Measurements from ENCODE around the gene SFTPB. TPM values are rescaled to one million over a fixed set of nuclear protein-coding genes. Genes with fewer than 3 reads are reported as not detected.

SFTPB gene
- total and polyA plus RNA-seq, 4 donors: 1.7 to 8.1 (median 2.3) TPM; not detected in 1

DNA sequence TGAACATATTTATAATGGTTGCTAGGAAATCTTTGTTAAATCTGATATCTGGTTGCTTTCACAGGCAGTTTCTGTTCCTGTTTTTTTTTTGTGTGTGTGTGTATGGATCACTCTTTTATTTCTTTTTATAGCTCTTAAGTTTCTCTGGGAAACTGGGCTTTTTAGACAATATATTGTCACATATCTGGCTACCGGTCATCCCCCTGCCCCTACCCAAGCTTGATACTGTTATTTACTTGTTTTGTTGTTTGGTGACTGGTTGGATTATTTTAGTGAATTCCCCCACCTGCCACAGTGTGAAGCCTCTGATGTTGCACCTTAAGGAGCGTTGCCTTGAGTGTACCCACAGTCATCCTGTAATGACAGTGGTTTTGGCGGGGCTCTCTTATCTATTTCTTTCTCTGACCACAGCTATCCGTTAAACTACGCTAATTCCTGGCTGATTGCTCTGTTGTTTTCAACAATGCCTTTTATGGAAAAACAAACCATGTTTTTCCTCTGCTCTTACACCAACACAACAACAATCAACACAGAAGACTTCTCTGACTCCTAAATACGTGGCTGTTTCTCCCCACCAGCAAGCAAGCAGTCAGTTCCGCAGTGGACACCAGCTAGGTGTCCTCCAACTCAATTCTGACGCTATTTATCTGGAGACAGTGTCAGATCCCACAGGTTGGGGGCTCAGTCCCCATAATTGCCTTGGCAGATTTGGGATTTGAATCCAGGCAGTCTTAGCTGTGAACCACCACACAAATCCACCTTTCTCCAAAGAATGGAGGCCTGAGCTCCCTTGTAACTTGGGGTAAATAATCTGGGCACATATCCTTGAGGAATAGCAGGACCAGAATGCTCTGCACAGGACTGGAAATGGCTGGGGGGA lies 37.0 kb upstream of the SFTPB start:
- ATAC-seq (ENCODE audit: low FRiP score) (no peak), DNase-seq (no peak)
- Histone ChIP-seq H3K27ac (ENCODE audit: low read depth in 1 of 2, low read length in 2 of 2) (no peak overlapping the region), H3K27me3 (ENCODE audit: control insufficient read depth in 1 of 2, insufficient read depth in 2 of 2, low read length in 1 of 2) (no peaks in the 10 kb centered on the region), H3K36me3 (ENCODE audit: control insufficient read depth in 1 of 2, insufficient read depth in 2 of 2, low read length in 1 of 2) (no peaks in the 10 kb centered on the region), H3K4me1 (ENCODE audit: control insufficient read depth in 1 of 2, insufficient read depth in 2 of 2, low read length in 2 of 2) (no peaks in the 10 kb centered on the region), H3K4me3 (ENCODE audit: low read length in 2 of 2) (no peak overlapping the region), H3K9me3 (ENCODE audit: control insufficient read depth, low read length) (no peaks in the 10 kb centered on the region)
- intact Hi-C loops (cut with DNase I): loop anchor here in 1 of 2 donors (5.0 kb wide), 1 partner anchor 68 kb away; no protein-coding TSS in a partner anchor
- WGBS, 2 donors: 90% methylated on average over 8 of the region's 8 CpGs

GRCh38 chr2:85704038-85704437 lies 36.0 kb upstream of the SFTPB start:
- 89 to 91% methylated on average over 3 of the region's 3 CpGs for WGBS, 2 donors
- H3K4me1 ChIP-seq (ENCODE audit: control insufficient read depth in 1 of 2, insufficient read depth in 2 of 2, low read length in 2 of 2): no peaks in the 10 kb centered on the region
- H3K27ac ChIP-seq (ENCODE audit: low read depth in 1 of 2, low read length in 2 of 2): no peak overlapping the region

GRCh38 chr2:85703329-85703728 lies 35.3 kb upstream of the SFTPB start:
- Histone ChIP-seq H3K4me1 (ENCODE audit: control insufficient read depth in 1 of 2, insufficient read depth in 2 of 2, low read length in 2 of 2) (no peaks in the 10 kb centered on the region), H3K27ac (ENCODE audit: low read depth in 1 of 2, low read length in 2 of 2) (no peak overlapping the region), H3K36me3 (ENCODE audit: control insufficient read depth in 1 of 2, insufficient read depth in 2 of 2, low read length in 1 of 2) (no peaks in the 10 kb centered on the region), H3K27me3 (ENCODE audit: control insufficient read depth in 1 of 2, insufficient read depth in 2 of 2, low read length in 1 of 2) (no peaks in the 10 kb centered on the region), H3K4me3 (ENCODE audit: low read length in 2 of 2) (no peak overlapping the region), H3K9me3 (ENCODE audit: control insufficient read depth, low read length) (no peaks in the 10 kb centered on the region)
- ATAC-seq (ENCODE audit: low FRiP score): no peak
- no peak for DNase-seq
- intact Hi-C loops (cut with DNase I): no loop called here

More at GRCh38 chr2:85704038-85704437, 36.0 kb upstream of the SFTPB start:
- H3K4me3 ChIP-seq (ENCODE audit: low read length in 2 of 2): no peak overlapping the region
- no peaks in the 10 kb centered on the region for H3K36me3 ChIP-seq (ENCODE audit: control insufficient read depth in 1 of 2, insufficient read depth in 2 of 2, low read length in 1 of 2)
- no peaks in the 10 kb centered on the region for H3K9me3 ChIP-seq (ENCODE audit: control insufficient read depth, low read length)
- intact Hi-C loops (cut with DNase I): no loop called here
- H3K27me3 ChIP-seq (ENCODE audit: control insufficient read depth in 1 of 2, insufficient read depth in 2 of 2, low read length in 1 of 2): no peaks in the 10 kb centered on the region
- DNase-seq (no peak), ATAC-seq (ENCODE audit: low FRiP score) (no peak)

GRCh38 chr2:85702800-85703199 lies 34.8 kb upstream of the SFTPB start:
- H3K27me3 ChIP-seq (ENCODE audit: control insufficient read depth in 1 of 2, insufficient read depth in 2 of 2, low read length in 1 of 2): no peaks in the 10 kb centered on the region
- no peaks in the 10 kb centered on the region for H3K36me3 ChIP-seq (ENCODE audit: control insufficient read depth in 1 of 2, insufficient read depth in 2 of 2, low read length in 1 of 2)
- no peak overlapping the region for H3K4me3 ChIP-seq (ENCODE audit: low read length in 2 of 2)
- intact Hi-C loops (cut with DNase I): no loop called here
- H3K27ac ChIP-seq (ENCODE audit: low read depth in 1 of 2, low read length in 2 of 2): no peak overlapping the region
- ATAC-seq (ENCODE audit: low FRiP score): no peak
- 84 to 88% methylated on average over 4 of the region's 4 CpGs for WGBS, 2 donors
- no peaks in the 10 kb centered on the region for H3K4me1 ChIP-seq (ENCODE audit: control insufficient read depth in 1 of 2, insufficient read depth in 2 of 2, low read length in 2 of 2)
- H3K9me3 ChIP-seq (ENCODE audit: control insufficient read depth, low read length): no peaks in the 10 kb centered on the region
- DNase-seq: no peak

DNA sequence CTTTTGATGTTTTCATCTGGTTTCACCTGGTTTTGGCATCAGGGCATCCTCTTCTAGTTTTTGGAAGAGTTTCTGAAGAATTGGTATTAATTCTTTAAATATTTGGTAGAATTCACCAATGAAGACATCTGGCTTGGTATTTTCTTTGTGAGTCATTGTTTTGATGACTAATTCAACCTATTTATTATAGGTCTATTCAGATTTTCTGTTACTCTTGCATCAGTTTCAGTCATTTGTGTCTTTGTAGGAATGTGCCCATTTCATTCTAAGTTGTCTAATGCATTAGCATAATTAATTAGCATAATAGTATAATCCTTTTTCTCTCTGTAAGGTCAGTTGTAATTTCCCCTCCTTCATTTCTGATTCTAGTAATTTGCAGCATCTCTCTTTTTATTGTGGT lies 34.2 kb upstream of the SFTPB start:
- no peaks in the 10 kb centered on the region for H3K4me1 ChIP-seq (ENCODE audit: control insufficient read depth in 1 of 2, insufficient read depth in 2 of 2, low read length in 2 of 2)
- no peaks in the 10 kb centered on the region for H3K36me3 ChIP-seq (ENCODE audit: control insufficient read depth in 1 of 2, insufficient read depth in 2 of 2, low read length in 1 of 2)
- H3K9me3 ChIP-seq (ENCODE audit: control insufficient read depth, low read length): no peaks in the 10 kb centered on the region
- H3K4me3 ChIP-seq (ENCODE audit: low read length in 2 of 2): no peak overlapping the region
- H3K27ac ChIP-seq (ENCODE audit: low read depth in 1 of 2, low read length in 2 of 2): no peak overlapping the region
- intact Hi-C loops (cut with DNase I): no loop called here
- DNase-seq: no peak
- H3K27me3 ChIP-seq (ENCODE audit: control insufficient read depth in 1 of 2, insufficient read depth in 2 of 2, low read length in 1 of 2): no peaks in the 10 kb centered on the region
- no peak for ATAC-seq (ENCODE audit: low FRiP score)

DNA sequence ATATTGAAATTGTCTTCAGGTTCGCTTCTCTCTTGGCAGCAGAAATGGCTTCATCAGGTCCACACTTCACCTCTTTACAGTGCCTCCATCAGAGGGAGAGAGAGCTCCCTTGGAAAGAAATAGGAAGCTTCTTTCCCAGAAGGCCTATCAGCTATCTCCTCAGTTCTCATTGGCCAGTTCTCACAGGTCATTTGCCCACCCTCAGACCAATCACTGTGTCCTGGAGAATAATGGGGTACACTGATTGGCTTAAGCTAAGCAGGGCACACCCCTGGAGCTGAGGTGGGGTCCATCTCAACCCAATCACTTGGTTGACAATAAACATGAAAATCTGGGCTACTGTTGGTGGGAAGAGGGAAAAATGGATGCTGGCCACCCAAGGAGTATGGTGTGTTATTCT lies 31.3 kb upstream of the SFTPB start:
- no peaks in the 10 kb centered on the region for H3K4me1 ChIP-seq (ENCODE audit: control insufficient read depth in 1 of 2, insufficient read depth in 2 of 2, low read length in 2 of 2)
- H3K27me3 ChIP-seq (ENCODE audit: control insufficient read depth in 1 of 2, insufficient read depth in 2 of 2, low read length in 1 of 2): no peaks in the 10 kb centered on the region
- 98 to 100% methylated on average over 1 of the region's 1 CpG for WGBS, 2 donors
- ATAC-seq (ENCODE audit: low FRiP score): no peak
- no peak overlapping the region for H3K4me3 ChIP-seq (ENCODE audit: low read length in 2 of 2)
- intact Hi-C loops (cut with DNase I): no loop called here
- no peaks in the 10 kb centered on the region for H3K9me3 ChIP-seq (ENCODE audit: control insufficient read depth, low read length)
- no peak overlapping the region for H3K27ac ChIP-seq (ENCODE audit: low read depth in 1 of 2, low read length in 2 of 2)
- no peak for DNase-seq
- no peaks in the 10 kb centered on the region for H3K36me3 ChIP-seq (ENCODE audit: control insufficient read depth in 1 of 2, insufficient read depth in 2 of 2, low read length in 1 of 2)

DNA sequence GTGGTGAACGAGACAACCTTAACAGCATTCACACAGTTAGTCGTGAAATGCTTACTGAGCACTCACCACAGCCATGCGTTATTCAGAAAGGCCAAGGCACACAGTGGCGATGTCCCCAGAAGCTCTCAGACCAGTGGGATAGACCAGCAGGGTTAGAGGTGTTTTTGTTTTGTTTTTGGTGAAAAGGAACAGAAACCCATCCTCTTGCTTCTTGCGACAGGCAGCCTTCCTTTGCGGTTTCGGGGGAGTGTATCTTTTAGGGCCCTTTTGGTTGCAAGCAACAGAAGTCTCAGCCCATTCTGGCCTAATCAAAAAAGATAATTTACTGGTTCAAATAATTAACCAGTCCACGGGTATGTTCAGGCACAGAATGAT lies 30.9 kb upstream of the SFTPB start:
- intact Hi-C loops (cut with DNase I): no loop called here
- whole genome bisulfite sequencing, 2 donors: 69 to 91% methylated on average over 8 of the region's 8 CpGs

DNA sequence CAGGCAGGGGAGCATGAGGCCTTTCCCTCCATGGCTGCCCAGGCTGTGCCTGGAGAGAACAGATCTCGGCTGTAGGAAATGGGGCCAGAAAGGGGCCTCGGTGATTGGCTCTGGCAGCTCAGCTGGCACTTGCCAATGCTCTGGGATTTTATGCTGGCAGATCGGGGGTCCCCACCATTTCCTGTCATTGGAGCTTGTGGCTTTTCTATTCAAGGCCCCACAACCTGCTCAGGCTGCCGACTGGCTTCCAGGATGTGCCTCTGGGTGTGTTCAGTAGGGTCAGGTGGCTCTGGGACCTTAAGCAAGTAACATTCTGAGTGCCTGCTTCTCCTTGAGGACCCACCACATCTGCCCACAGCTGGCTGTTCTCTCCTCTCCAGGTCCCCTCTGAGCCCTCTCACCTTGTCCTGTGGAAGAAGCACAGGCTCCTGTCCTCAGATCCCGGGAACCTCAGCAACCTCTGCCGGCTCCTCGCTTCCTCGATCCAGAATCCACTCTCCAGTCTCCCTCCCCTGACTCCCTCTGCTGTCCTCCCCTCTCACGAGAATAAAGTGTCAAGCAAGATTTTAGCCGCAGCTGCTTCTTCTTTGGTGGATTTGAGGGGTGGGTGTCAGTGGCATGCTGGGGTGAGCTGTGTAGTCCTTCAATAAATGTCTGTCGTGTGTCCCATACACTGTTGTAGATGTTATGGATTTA lies 30.3 kb upstream of the SFTPB start:
- Histone ChIP-seq H3K4me3 (ENCODE audit: low read length in 2 of 2) (no peak overlapping the region), H3K36me3 (ENCODE audit: control insufficient read depth in 1 of 2, insufficient read depth in 2 of 2, low read length in 1 of 2) (no peaks in the 10 kb centered on the region), H3K9me3 (ENCODE audit: control insufficient read depth, low read length) (no peaks in the 10 kb centered on the region), H3K27ac (ENCODE audit: low read depth in 1 of 2, low read length in 2 of 2) (no peak overlapping the region), H3K4me1 (ENCODE audit: control insufficient read depth in 1 of 2, insufficient read depth in 2 of 2, low read length in 2 of 2) (no peaks in the 10 kb centered on the region), H3K27me3 (ENCODE audit: control insufficient read depth in 1 of 2, insufficient read depth in 2 of 2, low read length in 1 of 2) (no peaks in the 10 kb centered on the region)
- WGBS, 2 donors: 64 to 82% methylated on average over 11 of the region's 11 CpGs
- DNase-seq (no peak), ATAC-seq (ENCODE audit: low FRiP score) (no peak)
- intact Hi-C loops (cut with DNase I): no loop called here

More for the DNA sequence above, 30.9 kb upstream of the SFTPB start:
- Histone ChIP-seq H3K4me1 (ENCODE audit: control insufficient read depth in 1 of 2, insufficient read depth in 2 of 2, low read length in 2 of 2) (no peaks in the 10 kb centered on the region), H3K27ac (ENCODE audit: low read depth in 1 of 2, low read length in 2 of 2) (no peak overlapping the region), H3K4me3 (ENCODE audit: low read length in 2 of 2) (no peak overlapping the region), H3K27me3 (ENCODE audit: control insufficient read depth in 1 of 2, insufficient read depth in 2 of 2, low read length in 1 of 2) (no peaks in the 10 kb centered on the region), H3K36me3 (ENCODE audit: control insufficient read depth in 1 of 2, insufficient read depth in 2 of 2, low read length in 1 of 2) (no peaks in the 10 kb centered on the region), H3K9me3 (ENCODE audit: control insufficient read depth, low read length) (no peaks in the 10 kb centered on the region)
- ATAC-seq (ENCODE audit: low FRiP score): no peak
- DNase-seq: no peak

GRCh38 chr2:85697716-85698115 lies 29.7 kb upstream of the SFTPB start:
- H3K4me3 ChIP-seq (ENCODE audit: low read length in 2 of 2): no peak overlapping the region
- DNase-seq: no peak
- intact Hi-C loops (cut with DNase I): no loop called here
- no peaks in the 10 kb centered on the region for H3K4me1 ChIP-seq (ENCODE audit: control insufficient read depth in 1 of 2, insufficient read depth in 2 of 2, low read length in 2 of 2)
- H3K27ac ChIP-seq (ENCODE audit: low read depth in 1 of 2, low read length in 2 of 2): no peak overlapping the region
- H3K36me3 ChIP-seq (ENCODE audit: control insufficient read depth in 1 of 2, insufficient read depth in 2 of 2, low read length in 1 of 2): no peaks in the 10 kb centered on the region
- 36 to 87% methylated on average over 2 of the region's 2 CpGs for WGBS, 2 donors
- no peak for ATAC-seq (ENCODE audit: low FRiP score)
- no peaks in the 10 kb centered on the region for H3K9me3 ChIP-seq (ENCODE audit: control insufficient read depth, low read length)
- no peaks in the 10 kb centered on the region for H3K27me3 ChIP-seq (ENCODE audit: control insufficient read depth in 1 of 2, insufficient read depth in 2 of 2, low read length in 1 of 2)

All from aorta (tissue), 5 donors.